Loucy (cell line): ENCODE results near the gene SPI1.

Experiments used
- CTCF ChIP-seq: fragments of 200-600 bp; sonication (generic); conservative IDR thresholded peaks from 2 replicates; pipeline ENCODE4 v1.5.1; 2014; ENCODE audit warnings: mild to moderate bottlenecking, antibody characterized with exemption, low read length
- EZH2phosphoT487 ChIP-seq: fragments of 200-600 bp; IDR thresholded peaks from 2 replicates; pipeline ENCODE4 v1.6.1; 2018; ENCODE audit warnings: antibody characterized with exemption, mild to moderate bottlenecking, moderate library complexity, borderline replicate concordance

- TF ChIP-seq EZH2phosphoT487 (no peak), CTCF (no peak)
These were observed 11.5 kb upstream of the SPI1 start for GRCh38 chr11:47389577-47390421.
